GM19240 (cell line): ENCODE data around the gene RABGAP1L.
"Not testable (repeated sequence)": the region's sequence is repeated elsewhere in the genome, so short reads cannot be mapped to it uniquely, and the experiment has no call there.

Experiments
- DNase-seq: peaks from one replicate; pipeline ENCODE4 v3.0.0; 2011; ENCODE audit warnings: low spot score; ENCODE audit not compliant: insufficient read length

Gene RABGAP1L

GRCh38 chr1:174159252-174160108 lies at the start of gene RABGAP1L:
TSS of gene RABGAP1L (plus strand) at chr1:174159520.
- peak; percentile 41 for DNase-seq

GRCh38 chr1:174110053-174110452 lies 49.3 kb upstream of the RABGAP1L start:
- DNase-seq, result no peak

DNA sequence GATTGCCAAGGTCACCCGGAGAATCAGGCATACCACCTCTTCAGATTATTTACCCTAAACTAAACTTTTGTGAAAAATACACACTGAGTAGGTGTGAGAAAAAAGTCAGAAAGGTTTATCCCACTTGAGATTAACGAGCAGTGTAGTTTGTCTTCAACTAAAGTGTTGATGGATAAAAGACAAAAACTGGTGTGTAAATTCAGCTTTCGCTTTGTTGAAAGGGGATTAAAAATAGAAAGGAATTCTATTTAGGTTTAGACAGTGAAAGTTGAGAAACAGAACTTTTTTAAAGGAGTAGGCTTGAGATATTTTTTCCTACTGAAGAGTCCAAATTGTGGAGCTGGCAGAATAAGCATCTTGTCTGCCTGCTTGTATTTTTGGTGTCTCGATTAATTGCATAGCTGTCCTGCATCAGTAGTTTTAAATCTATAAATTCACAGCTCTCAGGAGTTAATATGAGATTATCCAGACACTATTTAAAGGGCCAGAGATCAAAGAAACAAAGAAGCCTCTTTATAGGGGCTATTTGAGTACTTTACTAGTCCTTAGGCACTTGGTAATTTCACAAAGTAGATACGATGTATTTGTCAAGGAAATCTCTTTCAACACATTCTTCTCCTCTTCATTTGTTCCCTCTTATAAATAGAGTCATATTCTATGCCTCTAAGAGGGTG lies 46.7 kb upstream of the RABGAP1L start:
- no peak for DNase-seq

GRCh38 chr1:174114106-174114505 lies 45.2 kb upstream of the RABGAP1L start:
- no peak for DNase-seq

- DNase-seq, result peak; percentile 7
Observed at GRCh38 chr1:174114788-174115448, 44.4 kb upstream of the RABGAP1L start.

- DNase-seq, result no peak
Observed at GRCh38 chr1:174116042-174116441, 43.3 kb upstream of the RABGAP1L start.

GRCh38 chr1:174118751-174119150 lies 40.6 kb upstream of the RABGAP1L start:
- no peak for DNase-seq

DNA sequence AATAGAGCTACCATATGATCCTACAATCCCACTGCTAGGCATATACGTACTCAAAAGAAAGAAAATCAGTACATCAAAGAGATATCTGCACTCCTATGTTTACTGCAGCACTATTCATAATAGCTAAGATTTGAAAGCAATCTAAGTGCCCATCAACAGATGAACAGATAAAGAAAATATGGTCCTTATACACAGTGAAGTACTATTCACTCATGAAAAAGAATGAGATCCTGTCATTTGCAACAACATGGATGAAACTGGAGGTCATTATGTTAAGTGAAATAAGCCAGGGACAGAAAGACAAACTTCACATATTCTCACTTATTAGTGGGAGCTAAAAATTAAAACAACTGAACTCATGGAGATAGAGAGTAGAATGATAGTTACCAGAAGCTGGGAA lies 37.0 kb upstream of the RABGAP1L start:
- not testable (repeated sequence) for DNase-seq

DNA sequence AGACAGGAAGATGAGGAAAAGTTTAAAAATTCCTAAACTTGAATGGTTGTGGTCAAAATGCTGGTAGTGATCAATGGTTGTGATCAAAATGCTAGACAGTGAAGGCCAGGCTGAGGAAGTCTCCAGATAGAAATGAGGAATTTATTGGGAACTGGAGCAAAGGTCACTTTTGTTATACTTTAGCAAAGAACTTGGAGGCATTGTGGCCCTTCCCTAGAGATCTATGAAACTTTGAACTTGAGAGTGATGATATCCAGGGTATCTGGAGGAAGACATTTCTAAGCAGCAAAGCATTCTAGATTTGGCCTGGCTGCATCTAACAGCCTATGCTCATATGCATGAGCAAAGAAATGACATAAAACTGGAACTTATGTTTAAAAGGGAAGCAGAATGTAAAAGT lies 35.5 kb upstream of the RABGAP1L start:
- no peak for DNase-seq

DNA sequence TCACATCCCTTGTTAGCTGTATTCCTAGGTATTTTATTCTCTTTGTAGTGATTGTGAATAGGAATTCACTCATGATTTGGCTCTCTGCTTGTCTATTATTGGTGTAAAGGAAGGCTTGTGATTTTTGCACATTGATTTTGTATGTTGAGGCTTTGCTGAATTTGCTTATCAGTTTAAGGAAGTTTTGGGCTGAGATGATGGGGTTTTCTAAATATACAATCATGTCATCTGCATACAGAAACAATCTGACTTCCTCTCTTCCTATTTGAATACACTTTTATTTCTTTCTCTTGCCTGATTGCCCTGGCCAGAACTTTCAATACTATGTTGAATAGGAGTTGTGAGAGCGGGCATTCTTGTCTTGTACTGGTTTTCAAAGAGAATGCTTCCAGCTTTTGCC lies 32.1 kb upstream of the RABGAP1L start:
- not testable (repeated sequence) for DNase-seq

GRCh38 chr1:174131032-174131638 lies 28.2 kb upstream of the RABGAP1L start:
- no peak for DNase-seq

DNA sequence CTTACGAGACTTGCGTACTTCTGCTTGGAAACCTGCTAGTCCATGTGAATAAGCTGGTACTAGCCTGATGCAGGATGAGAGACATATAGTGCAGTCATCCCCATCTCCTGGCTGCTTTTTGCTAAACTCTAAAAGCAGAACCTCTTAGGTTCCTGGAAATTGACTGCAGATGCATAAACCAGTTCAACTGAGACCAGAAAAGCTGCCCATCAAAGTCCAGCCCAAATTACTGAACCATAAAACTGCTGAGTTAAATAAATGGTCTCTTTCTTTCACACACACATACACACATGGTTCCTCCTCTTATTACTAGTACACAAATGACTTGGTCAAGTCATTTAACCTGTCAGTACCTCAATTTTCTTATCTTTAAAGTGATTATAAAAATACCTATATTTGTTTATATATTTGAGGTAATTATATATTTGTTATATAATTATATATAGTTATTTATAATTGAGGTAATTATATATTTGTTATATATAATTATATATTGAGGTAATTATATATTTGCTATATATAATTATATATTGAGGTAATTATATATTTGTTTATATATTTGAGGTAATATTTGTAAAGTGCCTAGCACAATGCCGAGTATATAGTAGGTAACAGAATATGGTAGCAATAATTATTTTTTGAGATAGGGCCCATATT lies 25.2 kb upstream of the RABGAP1L start:
- no peak for DNase-seq

DNA sequence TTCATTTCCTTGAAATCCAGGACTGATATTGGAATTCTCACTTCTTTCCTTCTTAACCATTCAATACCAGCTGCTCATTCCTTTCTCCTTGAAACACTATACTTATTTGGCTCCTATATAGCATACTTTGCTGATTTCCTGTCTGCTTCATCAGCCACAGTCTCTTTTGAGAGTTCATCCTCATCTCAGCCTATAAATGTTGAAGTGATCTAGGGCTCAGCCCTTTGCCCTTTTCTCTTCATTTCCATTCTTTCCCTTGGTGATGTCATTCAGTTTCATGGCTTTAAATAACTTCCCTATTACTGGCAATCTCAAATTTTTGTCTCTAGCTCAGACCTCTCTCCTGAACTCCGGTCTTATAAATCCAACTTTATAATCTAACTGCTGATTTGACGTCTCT lies 24.1 kb upstream of the RABGAP1L start:
- DNase-seq, result no peak

DNA sequence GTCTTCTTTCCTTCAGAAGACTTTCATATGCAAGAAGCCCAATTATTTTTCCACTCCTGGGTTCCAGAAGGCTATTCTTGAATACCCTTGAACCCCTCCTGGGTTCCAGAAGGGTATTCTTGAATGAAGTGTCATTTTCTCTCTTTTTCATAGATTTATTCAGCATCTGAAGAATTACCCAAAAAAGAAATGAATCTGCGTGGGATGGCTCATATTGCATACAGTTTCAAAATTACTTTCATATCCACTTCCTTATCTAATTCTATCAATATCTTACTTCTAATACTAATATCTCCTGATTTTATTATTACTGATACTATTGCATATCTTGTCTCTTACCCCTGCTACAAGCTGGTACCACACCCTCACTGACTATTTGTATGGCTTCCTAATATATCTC lies 22.6 kb upstream of the RABGAP1L start:
- DNase-seq, result no peak

DNA sequence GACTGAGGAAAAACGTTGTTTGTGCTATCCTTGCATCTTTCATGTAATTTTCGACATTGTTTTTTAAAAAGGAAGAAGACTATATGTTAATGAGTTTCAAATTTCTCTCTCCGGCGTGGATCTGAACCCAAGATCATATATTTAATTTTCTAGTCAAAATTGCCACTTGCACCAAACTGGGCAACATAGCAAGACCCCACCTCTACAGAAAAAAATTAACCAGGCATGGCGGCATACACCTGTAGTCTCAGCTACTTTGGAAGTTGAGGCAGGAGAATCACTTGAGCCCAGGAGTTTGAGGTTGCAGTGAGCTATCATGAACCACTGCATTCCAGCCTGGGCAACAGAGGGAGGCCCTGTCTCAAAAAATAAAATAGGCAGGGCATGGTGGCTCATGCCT lies 16.5 kb upstream of the RABGAP1L start:
- DNase-seq, result no peak

DNA sequence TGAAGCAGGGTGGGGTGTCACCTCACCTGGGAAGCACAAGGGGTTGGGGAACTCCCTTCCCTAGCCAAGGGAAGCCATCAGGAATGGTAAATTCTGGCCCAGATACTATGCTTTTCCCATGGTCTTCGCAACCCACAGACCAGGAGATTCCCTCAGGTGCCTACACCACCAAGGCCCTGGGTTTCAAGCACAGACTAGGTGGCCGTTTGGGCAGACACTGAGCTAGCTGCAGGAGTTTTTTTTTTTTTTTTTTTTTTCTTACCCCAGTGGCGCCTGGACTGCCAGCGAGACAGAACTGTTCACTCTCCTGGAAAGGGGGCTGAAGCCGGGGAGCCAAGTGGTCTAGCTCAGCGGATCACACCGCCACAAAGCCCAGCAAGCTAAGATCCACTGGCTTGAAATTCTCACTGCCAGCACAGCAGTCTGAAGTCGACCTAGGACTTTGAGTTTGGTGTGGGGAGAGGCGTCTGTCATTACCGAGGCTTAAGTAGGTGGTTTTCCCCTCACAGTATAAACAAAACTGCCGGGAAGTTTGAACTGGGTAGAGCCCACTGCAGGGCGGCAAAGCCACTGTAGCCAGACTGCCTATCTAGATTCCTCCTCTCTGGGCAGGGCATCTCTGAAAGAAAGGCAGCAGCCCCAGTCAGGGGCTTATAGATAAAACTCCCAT lies 15.5 kb upstream of the RABGAP1L start:
- DNase-seq, result not testable (repeated sequence)

DNA sequence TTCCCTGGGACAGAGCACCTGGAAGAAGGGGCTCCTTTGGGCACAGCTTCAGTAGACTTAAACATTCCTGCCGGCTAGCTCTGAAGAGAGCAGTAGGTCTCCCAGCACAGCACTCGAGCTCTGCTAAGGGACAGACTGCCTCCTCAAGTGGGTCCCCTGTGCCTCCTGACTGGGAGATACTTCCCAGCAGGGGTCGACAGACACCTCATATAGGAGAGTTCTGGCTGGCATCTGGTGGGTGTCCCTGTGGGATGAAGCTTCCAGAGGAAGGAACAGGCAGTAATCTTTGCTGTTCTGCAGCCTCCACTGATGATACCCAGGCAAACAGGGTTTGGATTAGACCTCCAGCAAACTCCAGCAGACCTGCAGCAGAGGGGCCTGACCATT lies 14.9 kb upstream of the RABGAP1L start:
- not testable (repeated sequence) for DNase-seq

- no peak for DNase-seq
Observed at GRCh38 chr1:174149216-174149615, 10.1 kb upstream of the RABGAP1L start.

DNA sequence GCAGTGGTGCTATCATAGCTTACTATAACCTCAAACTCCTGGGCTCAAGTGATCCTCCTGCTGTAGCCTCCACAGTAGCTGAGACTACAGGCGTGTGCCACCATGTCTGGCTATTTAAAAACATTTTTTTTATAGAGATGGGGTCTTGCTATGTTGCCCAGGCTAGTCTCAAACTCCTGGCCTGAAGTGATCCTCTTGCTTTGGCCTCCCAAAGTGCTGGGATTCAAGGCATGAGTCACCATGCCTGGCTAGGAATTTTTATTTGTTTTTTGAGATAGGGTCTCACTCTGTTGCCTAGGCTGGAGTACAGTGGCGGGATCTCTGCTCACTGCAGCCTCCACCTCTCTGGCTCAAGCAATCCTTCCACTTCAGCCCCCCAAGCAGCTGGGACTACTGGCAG lies 8.8 kb upstream of the RABGAP1L start:
- no peak for DNase-seq

- no peak for DNase-seq
Observed at GRCh38 chr1:174152427-174152826, 6.9 kb upstream of the RABGAP1L start.
